Glutamatergic neuron (in vitro differentiated cells): ENCODE measurements around the gene MAEA. TPM values are rescaled to one million over a fixed set of nuclear protein-coding genes. Genes with fewer than 3 reads are reported as not detected.
"Not testable (repeated sequence)": the region's sequence is repeated elsewhere in the genome, so short reads cannot be mapped to it uniquely, and the experiment has no call there.

Experiments
- DNase-seq: peaks from one replicate; pipeline ENCODE4 v3.0.0; 2022
- H3K27ac Mint-ChIP-seq: one replicate; pipeline ENCODE4 v1.8.0; 2020; ENCODE audit warnings: mild to moderate bottlenecking, mixed read lengths, inconsistent platforms; ENCODE audit not compliant: unreplicated experiment
- H3K27me3 Mint-ChIP-seq: one replicate; pipeline ENCODE4 v1.8.0; 2020; ENCODE audit warnings: mild to moderate bottlenecking, moderate library complexity, mixed read lengths, inconsistent platforms; ENCODE audit not compliant: unreplicated experiment
- H3K36me3 Mint-ChIP-seq: one replicate; pipeline ENCODE4 v1.8.0; 2020; ENCODE audit warnings: mild to moderate bottlenecking, mixed read lengths, inconsistent platforms; ENCODE audit not compliant: unreplicated experiment
- H3K4me1 Mint-ChIP-seq: one replicate; pipeline ENCODE4 v1.8.0; 2020; ENCODE audit warnings: mild to moderate bottlenecking, low read depth, mixed read lengths, inconsistent platforms; ENCODE audit not compliant: unreplicated experiment
- H3K4me3 Mint-ChIP-seq: one replicate; pipeline ENCODE4 v1.8.0; 2020; ENCODE audit warnings: mild to moderate bottlenecking, mixed read lengths, inconsistent platforms; ENCODE audit not compliant: unreplicated experiment
- H3K9me3 Mint-ChIP-seq: one replicate; pipeline ENCODE4 v1.8.0; 2020; ENCODE audit warnings: mild to moderate bottlenecking, moderate library complexity, mixed read lengths, inconsistent platforms; ENCODE audit not compliant: unreplicated experiment
- total RNA-seq: library from RNA; stranded (reverse); fragmentation: NEBNext Ultra II Directional; extraction: Animal tissue kit (Norgen Biotek cat#: 25700); gene quantifications from one replicate; pipeline ENCODE4 v1.2.1, GENCODE V29; 2021; ENCODE audit not compliant: unreplicated experiment
- TF ChIP-seq, protein P1 (sequence below): fragments of 200-600 bp; sonication (generic); IDR thresholded peaks from one replicate; pipeline ENCODE4 v1.5.0; 2021; ENCODE audit not compliant: partially characterized antibody, unreplicated experiment

MAEA gene
- total RNA-seq, 1 donor from 2014 or later = 77.2 TPM

DNA sequence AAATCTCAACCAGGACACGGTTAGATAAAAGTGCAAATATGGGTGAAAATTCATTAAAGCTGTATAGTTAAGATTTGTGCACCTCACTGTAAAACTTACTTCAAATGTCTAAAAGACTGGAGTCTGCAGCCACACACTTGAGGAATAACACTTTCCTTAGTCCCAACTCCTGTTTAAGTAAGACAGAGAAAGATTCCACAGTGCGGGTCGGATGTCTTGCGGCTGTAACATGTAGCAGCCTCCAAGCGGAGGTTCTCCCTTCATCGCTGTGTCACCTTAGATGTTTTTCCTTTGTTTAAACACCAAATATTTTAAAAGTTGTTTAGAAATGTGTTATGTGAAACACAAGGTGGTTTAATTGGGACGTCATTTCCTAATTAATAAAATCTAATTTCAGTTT, 905 bp upstream of the MAEA start:
- Mint-ChIP-seq H3K4me3 (peak overlapping the region; percentile 84), H3K27me3 (peaks cover 2% of the 10 kb centered on the region), H3K4me1 (peaks cover 16% of the 10 kb centered on the region), H3K36me3 (peaks cover 5% of the 10 kb centered on the region), H3K9me3 (peaks cover 11% of the 10 kb centered on the region), H3K27ac (peak overlapping the region; percentile 55)
- TF ChIP-seq, protein P1, sequence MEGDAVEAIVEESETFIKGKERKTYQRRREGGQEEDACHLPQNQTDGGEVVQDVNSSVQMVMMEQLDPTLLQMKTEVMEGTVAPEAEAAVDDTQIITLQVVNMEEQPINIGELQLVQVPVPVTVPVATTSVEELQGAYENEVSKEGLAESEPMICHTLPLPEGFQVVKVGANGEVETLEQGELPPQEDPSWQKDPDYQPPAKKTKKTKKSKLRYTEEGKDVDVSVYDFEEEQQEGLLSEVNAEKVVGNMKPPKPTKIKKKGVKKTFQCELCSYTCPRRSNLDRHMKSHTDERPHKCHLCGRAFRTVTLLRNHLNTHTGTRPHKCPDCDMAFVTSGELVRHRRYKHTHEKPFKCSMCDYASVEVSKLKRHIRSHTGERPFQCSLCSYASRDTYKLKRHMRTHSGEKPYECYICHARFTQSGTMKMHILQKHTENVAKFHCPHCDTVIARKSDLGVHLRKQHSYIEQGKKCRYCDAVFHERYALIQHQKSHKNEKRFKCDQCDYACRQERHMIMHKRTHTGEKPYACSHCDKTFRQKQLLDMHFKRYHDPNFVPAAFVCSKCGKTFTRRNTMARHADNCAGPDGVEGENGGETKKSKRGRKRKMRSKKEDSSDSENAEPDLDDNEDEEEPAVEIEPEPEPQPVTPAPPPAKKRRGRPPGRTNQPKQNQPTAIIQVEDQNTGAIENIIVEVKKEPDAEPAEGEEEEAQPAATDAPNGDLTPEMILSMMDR = no peak
- DNase-seq = no peak

DNA sequence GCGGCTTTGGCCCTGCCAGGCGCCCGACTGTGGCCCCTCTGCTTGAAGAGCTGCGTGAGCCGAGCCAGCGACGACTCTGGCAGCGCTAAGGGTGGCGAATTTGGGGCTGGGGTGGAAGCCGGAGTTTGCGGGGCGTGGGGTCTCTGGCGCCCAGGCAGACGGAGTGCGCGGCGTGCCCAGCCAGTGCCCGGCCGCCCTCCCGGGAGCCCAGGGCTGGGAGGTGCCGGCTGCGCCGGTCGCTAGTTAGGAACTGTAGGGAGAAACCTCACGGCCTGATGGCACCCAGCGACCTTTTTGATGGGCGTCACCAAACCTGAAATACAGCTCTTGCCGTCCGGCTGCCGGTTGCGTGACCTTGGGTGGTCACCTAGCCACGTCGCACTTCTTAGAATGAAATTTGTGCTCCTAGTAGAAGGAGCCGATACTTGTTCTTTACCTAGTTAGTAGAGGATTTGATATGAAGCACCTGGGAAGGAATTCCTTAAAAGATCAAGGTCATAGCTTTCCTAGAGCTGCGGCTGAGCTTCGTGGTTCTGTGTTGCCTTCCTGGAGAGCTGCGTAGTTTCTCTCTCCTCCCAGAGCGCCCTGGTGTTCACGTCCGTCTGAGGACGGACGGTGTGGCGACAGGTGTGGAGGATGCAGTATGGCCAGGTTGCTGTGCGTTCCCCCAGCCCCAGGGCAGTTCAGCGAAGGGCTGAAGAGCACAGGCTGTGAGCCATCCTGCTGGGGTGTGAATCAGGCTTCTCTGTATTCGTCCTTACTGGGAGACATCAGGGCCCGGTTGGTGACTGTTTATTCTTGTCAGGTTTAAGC, 680 bp downstream of the MAEA start:
- TF ChIP-seq, protein P1 = no peak
- H3K27ac Mint-ChIP-seq = peak overlapping the region; percentile 83
- peaks cover 2% of the 10 kb centered on the region for H3K27me3 Mint-ChIP-seq
- H3K4me3 Mint-ChIP-seq = peak overlapping the region; percentile 98
- H3K9me3 Mint-ChIP-seq = peaks cover 11% of the 10 kb centered on the region
- peaks cover 20% of the 10 kb centered on the region for H3K4me1 Mint-ChIP-seq
- DNase-seq = no peak
- H3K36me3 Mint-ChIP-seq = peaks cover 5% of the 10 kb centered on the region

DNA sequence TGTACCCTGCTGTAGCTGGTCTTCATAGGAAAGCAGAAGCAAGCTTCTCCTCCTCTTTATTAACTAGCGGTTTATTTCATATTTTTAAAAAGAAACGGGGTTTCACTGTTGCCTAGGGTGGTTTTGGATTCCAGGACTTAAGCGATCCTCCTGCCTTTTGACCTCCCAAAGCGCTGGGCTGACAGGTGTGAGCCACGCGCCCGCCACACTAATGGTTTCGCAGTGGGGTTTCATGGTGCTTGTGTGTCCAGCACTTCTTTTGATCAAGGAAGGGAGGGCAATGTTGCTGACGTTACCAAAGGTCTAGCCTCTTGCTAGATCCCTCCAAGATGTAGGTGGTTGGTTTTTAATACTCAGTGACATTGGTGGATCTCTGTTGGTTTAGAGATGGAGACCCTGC, 1.4 kb downstream of the MAEA start:
- TF ChIP-seq, protein P1 = no peak
- H3K27ac Mint-ChIP-seq = peak overlapping the region; percentile 52

DNA sequence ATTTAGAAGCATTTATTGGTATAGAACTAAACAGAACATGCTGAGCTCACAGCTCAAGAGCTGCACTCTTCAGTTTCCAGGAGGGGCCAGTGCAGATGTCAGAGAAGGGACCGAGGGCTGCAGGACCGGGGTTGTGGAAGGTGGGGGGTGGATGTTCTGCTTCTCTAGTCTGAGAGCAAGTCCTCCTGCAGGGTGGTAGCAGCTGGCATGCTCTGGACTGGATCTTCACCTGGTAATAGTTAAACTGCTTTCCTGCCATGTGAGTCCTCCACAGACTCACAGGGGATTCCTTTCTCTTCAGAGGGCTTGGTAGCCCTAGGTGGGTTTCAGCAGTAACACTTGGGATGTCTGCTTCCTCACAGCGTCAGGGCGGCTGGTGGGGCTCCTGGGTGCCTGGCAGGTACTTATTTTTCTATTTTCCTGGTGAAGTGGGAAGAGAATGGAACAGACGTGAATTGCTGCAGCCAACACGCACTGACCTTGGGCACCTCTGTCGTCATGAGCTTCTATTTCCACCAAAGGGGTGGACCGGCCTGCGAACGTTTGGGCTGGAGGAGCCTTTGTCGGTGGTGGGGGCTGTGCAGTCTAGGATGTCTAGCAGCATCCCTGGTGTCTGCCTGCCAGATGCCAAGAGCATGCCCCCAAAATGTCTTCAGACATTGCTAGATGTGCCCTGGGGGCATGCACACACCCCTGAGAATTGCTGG, 2.5 kb downstream of the MAEA start:
- Mint-ChIP-seq H3K27me3 (peaks cover 7% of the 10 kb centered on the region), H3K27ac (peak overlapping the region; percentile 62), H3K36me3 (no peaks in the 10 kb centered on the region), H3K4me1 (peaks cover 21% of the 10 kb centered on the region), H3K9me3 (peaks cover 10% of the 10 kb centered on the region), H3K4me3 (peak overlapping the region; percentile 98)
- no peak for DNase-seq
- TF ChIP-seq, protein P1 = no peak

More for the DNA sequence above, 1.4 kb downstream of the MAEA start:
- peaks cover 21% of the 10 kb centered on the region for H3K4me1 Mint-ChIP-seq
- H3K9me3 Mint-ChIP-seq = peaks cover 11% of the 10 kb centered on the region
- peak overlapping the region; percentile 98 for H3K4me3 Mint-ChIP-seq
- H3K27me3 Mint-ChIP-seq = peaks cover 2% of the 10 kb centered on the region
- no peak for DNase-seq
- H3K36me3 Mint-ChIP-seq = peaks cover 4% of the 10 kb centered on the region

DNA sequence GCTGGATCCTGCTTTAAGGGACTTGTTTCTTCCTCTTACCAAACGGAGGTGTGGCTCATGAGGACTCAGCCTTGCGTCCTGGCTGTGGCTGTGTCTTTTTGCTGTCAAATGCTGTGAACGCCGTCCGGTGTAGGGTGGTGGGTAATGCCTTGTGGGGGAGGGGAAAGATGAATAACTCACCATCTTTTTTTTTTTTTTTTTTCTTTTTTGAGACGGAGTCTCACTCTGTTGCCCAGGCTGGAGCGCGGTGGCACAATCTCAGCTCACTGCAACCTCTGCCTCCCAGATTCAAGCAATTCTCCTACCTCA, 3.0 kb downstream of the MAEA start:
- H3K27me3 Mint-ChIP-seq, H3K36me3 Mint-ChIP-seq, H3K4me3 Mint-ChIP-seq, DNase-seq: not testable (repeated sequence)
- peak overlapping the region; percentile 62 for H3K27ac Mint-ChIP-seq
- peaks cover 21% of the 10 kb centered on the region for H3K4me1 Mint-ChIP-seq
- H3K9me3 Mint-ChIP-seq = peaks cover 10% of the 10 kb centered on the region
